Loucy (cell line): ENCODE data around the gene GCLC.

Experiments used
- CTCF ChIP-seq: fragments of 200-600 bp; sonication (generic); conservative IDR thresholded peaks from 2 replicates; pipeline ENCODE4 v1.5.1; 2014; ENCODE audit warnings: mild to moderate bottlenecking, antibody characterized with exemption, low read length
- EZH2phosphoT487 ChIP-seq: fragments of 200-600 bp; IDR thresholded peaks from 2 replicates; pipeline ENCODE4 v1.6.1; 2018; ENCODE audit warnings: antibody characterized with exemption, mild to moderate bottlenecking, moderate library complexity, borderline replicate concordance

GRCh38 chr6:53510746-53511145, 34.2 kb downstream of the GCLC start:
- TF ChIP-seq CTCF (no peak), EZH2phosphoT487 (no peak)
